Choroid plexus epithelial cell (primary cell): ENCODE results near the gene INPP5F.

Experiments
- DNase-seq: peaks from one replicate; pipeline ENCODE4 v3.0.0-alpha.2; 2010; ENCODE audit warnings: low read depth
- H3K4me3 ChIP-seq: 2 replicates; pipeline ENCODE4 v1.5.1; 2011; ENCODE audit warnings: low read depth, mild to moderate bottlenecking, control low read depth, low read length, moderate library complexity
- TF ChIP-seq, protein P1 (sequence below): conservative IDR thresholded peaks from 2 replicates; pipeline ENCODE4 v1.5.1; 2011; ENCODE audit warnings: low read depth, mild to moderate bottlenecking, control low read depth, inconsistent platforms, low read length, moderate library complexity

Gene INPP5F

DNA sequence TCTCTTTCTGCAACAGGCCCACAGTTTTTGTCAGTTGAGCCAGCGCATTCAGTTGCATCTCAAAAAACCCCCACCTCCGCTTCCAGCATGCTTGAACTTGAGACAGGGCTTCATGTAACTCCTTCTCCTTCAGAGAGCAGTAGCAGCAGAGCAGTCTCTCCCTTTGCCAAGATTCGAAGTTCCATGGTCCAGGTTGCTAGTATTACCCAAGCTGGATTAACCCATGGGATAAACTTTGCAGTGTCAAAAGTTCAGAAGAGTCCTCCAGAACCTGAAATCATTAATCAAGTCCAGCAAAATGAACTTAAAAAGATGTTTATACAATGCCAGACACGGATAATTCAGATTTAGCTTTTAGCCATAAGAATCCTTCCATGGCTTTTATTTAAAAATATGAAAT, 101.6 kb downstream of the INPP5F start:
- no peak for DNase-seq
- TF ChIP-seq, protein P1, sequence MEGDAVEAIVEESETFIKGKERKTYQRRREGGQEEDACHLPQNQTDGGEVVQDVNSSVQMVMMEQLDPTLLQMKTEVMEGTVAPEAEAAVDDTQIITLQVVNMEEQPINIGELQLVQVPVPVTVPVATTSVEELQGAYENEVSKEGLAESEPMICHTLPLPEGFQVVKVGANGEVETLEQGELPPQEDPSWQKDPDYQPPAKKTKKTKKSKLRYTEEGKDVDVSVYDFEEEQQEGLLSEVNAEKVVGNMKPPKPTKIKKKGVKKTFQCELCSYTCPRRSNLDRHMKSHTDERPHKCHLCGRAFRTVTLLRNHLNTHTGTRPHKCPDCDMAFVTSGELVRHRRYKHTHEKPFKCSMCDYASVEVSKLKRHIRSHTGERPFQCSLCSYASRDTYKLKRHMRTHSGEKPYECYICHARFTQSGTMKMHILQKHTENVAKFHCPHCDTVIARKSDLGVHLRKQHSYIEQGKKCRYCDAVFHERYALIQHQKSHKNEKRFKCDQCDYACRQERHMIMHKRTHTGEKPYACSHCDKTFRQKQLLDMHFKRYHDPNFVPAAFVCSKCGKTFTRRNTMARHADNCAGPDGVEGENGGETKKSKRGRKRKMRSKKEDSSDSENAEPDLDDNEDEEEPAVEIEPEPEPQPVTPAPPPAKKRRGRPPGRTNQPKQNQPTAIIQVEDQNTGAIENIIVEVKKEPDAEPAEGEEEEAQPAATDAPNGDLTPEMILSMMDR, result no peak
- no peak overlapping the region for H3K4me3 ChIP-seq

DNA sequence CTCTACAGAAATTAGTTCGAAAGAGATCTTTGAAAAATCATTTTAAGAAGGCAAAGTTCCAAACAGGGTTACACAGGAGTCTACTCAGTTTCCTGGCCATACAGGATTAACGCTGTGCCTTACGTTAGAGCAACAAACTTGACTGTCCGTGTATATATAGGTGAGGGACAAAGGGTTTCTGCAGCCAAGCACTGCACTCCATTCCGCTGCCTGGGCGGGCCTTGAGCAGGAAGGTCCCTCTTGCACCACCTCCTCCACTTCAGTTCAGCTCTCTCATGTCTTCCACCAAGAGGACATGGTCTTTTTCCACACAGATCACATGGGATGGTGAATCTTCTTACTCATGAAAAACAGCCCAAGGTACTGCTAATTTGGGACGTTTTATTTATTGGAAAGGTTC, 103.6 kb downstream of the INPP5F start:
- TF ChIP-seq, protein P1, result no peak
- no peak for DNase-seq

DNA sequence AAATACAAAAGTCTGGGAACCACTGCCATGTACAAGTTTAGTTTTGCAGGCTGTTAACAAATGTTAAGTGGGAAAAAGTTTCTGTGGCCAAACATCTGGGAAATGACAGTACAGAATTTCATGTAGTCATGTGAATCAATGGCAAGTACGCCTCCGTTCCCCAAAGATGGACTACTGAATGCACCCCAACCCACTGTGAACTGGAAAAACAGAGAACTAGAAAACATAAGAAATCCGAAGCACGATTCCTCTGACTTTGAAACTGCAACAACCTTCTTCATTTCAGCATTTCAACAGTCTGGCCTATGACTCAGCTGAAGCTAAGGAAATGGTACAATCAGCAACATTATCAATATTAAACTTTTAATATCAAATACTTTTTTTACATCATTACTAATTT, 105.0 kb downstream of the INPP5F start:
- TF ChIP-seq, protein P1, result no peak
- DNase-seq, result no peak
- H3K4me3 ChIP-seq, result no peak overlapping the region

More for the DNA sequence above, 103.6 kb downstream of the INPP5F start:
- no peak overlapping the region for H3K4me3 ChIP-seq

DNA sequence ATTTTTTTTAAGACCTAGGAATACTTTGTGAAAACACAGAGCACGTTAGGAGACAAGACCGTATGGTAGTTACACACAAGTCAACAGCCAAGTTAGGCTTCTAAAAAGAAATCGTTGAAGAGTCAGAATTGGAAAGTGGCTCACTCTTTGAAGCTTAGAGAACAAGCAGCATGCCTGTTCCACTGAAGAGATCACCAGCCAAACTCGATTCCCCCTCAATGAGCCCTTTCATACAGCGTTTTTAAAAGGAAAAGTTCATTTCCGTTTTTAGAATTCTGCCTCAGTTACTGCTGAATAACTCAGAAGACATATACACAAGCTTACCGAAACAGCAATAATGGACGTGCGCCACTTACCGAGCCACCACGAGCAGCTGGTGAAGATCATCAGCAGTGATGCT, 105.8 kb downstream of the INPP5F start:
- TF ChIP-seq, protein P1, result no peak
- no peak overlapping the region for H3K4me3 ChIP-seq
- DNase-seq, result no peak

DNA sequence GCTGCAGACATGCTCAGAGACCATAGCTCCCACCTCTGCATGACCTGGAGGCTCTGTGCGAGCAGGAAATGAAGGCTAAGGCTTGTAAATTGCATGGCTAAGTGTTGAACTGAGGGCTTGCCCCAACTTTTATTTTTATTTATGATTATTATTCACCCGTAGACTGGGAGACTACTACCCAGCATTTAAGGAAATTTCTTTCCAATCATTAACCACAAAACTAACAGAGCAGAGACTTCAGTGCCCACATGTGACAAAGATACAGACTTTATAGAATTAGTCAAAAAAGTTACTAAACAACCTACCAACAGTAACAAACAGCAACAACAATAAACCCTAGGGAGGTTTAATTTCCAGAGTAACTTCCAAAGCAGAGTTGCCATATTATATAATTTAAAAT, 107.1 kb downstream of the INPP5F start:
- no peak overlapping the region for H3K4me3 ChIP-seq
- no peak for DNase-seq
- TF ChIP-seq, protein P1, result no peak

DNA sequence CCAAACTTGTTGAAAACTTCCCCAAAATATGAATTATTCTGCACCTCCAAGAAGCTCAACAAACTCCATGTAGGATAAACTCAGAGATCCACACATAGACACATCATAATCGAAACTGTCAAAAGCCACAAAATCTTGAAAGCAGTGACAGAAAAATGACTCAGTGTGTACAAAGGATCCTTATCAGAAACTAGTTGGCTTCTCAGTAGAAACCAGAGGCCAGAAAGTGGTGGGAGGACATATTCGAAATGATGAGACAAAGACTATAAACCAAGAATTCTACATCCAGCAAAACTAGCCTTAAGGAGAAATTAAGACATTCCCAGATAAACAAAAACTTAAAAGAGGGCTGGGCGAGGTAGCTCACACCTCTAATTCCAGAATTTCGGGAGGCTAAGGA, 108.3 kb downstream of the INPP5F start:
- no peak for DNase-seq
- no peak overlapping the region for H3K4me3 ChIP-seq
- TF ChIP-seq, protein P1, result no peak

DNA sequence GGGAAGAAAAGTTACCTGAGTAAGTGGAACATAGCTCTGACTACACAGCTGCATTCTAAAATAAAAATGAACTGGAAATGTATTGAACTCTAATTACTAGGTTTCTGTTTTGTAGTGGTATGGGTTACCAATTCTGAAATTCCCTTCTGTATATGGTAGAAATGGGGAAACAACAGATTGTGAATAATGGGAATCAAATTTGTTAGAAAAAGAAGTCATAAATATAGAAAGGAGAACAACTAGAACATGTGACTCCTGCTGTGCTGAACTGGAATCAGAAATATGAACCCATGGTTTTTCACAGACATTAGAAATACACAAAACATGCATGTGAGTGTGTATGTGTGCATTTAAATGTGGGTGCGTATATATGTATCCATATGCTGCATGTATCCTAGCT, 119.8 kb downstream of the INPP5F start:
- no peak overlapping the region for H3K4me3 ChIP-seq
- TF ChIP-seq, protein P1, result no peak
- no peak for DNase-seq
